NCI-H1694 treated with DMSO at 0.1 percent for 48 hours (cell line): ENCODE results near the gene ESYT2.

ENCODE experiments used
- DNase-seq: peaks from one replicate; lab custom pipeline; 2025; lab: John Stamatoyannopoulos, UW

Gene ESYT2

DNA sequence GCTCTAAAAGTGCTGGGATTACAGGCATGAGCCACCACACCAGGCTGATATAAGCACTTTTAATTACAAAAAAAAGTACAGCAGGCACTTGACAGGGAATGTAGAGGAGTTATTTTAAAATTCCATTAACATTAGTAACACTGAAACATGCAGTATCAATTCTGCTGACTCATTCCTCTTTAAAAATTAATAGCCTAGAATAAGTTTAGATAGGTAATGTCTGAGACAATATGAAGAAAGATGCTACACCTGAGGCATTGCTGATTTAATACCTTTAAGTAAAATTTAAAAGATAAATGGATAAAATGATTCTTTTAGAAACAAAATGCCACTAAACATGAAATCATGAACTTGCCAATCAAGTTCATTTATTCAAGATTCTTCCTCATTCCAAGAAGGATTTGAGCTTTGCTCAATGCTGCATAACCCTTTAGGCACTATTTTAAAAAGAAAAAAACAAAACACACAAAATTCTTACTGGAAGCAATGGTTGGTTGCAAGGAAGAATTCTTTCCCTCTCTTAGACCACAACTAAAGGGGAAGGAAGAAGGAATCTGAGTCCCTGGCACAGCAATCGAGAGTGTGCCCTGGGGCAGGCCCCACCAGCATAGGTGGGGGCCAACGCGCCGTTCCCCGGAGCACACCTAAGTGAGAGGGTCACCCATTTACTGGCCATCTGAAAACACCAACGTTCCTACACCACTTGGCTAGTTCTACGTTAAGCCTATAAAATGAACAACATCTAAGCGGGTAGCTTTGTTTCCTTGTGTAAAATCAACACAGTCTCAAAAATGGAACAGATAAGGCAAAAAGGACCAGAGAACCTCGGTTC, 26.6 kb downstream of the ESYT2 start:
- DNase-seq = no peak

DNA sequence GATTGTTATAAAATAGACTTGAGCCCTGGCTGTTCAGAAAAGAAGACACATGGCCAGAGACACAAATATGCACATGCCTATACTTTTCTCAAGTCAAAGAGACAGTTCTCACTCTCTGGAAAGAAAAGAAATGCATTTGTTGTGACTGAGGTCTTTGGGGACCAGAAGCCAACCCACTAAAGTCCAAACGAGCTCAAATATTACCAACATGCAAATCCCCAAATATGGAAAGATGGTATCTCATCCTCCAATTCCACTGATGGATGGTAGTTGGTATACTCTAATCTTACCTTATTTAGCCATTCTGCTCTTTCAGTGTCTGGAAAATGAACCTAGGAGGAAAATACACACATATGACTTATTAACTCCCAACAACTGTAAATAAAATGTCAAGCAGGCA, 30.6 kb downstream of the ESYT2 start:
- DNase-seq = no peak

DNA sequence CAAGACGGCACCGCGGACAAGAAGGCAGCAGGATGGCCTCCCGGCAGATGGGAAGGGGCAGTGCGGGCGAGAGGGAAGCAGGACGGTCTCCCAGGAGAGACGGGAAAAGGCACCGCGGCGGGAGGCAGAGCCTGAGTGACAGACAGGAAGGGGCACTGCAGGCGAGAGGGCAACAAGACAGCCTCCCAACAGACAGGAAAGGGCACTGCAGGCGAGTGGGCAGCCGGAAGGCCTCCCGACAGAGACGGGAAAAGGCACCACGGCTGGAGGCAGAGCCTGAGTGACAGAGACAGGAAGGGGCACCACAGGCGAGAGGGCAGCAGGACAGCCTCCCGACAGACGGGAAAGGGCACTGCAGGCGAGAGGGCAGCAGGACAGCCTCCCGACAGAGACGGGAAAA, 32.6 kb downstream of the ESYT2 start:
- DNase-seq = no peak

DNA sequence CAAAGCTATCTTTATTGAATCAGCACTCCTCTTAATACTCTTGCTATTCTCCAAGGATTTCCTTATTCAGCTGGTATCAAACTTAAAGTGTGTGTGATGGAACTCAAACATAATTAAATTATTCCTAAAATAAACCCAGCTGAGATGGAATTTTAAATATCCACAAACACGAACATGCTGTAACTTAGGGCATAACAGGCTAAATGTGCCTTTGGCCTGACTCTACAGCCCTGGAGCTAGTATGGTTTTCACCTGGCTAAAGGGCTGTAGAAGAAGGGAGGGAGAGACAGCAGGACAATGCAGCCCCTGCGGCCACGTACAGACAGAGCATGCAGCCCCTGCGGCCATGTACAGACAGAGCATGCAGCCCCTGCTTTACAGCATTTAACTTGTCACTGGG, 34.0 kb downstream of the ESYT2 start:
- no peak for DNase-seq

DNA sequence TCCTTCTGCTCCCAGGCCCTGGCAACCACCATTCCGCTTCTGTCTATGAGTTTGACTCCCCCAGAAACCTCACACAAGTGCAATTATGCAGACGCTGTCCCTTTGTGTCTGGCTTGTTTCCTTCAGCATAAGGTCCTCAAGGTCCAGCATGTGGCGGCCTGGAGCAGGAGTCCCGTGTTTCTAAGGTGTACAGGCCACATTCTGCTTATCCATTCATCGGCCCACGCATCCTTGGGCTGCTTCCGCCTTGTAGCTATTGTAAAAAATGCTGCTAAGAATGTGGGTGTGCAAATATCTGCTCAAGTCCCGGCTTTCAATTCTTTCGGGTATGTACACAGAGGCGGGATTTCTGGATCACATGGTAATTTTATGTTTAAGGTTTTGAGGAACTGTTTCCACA, 38.2 kb downstream of the ESYT2 start:
- no peak for DNase-seq

DNA sequence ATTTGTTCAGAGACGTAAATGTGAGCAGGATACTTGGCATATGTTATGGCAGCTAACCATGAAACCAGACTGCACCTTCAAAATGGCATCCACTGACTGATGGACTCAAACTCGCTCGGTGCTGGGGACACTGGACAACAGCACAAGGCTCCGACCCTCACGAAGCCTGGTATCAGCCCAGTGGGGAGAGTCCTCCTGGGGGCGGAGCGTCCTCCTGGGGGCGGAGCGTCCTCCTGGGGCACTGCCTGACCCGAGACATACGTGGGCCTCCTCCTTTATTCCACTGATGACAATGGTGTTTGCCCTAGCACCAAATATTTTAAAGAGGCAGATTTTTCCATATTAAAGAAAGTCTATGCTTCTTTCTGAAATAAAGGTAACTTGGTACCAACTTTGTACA, 39.5 kb downstream of the ESYT2 start:
- DNase-seq = no peak

DNA sequence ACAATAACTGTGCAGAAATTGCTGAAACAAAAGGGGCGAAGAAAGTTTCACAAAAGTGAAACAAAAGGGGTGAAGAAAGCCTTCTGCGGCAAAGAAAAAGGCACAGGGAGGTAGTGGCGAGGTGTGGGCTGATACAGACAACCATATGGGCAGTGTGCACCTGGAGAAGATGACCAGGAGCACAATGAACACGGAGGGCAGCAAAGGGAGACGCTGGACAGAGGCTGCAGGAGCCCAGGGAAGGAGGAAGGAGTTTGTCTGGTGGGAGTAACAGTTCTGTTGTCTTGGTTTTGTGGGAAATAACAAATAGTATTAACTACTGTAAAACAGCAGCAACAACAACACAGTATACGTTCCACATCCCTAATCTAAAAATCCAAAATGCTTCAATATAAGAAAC, 42.4 kb downstream of the ESYT2 start:
- DNase-seq = no peak

DNA sequence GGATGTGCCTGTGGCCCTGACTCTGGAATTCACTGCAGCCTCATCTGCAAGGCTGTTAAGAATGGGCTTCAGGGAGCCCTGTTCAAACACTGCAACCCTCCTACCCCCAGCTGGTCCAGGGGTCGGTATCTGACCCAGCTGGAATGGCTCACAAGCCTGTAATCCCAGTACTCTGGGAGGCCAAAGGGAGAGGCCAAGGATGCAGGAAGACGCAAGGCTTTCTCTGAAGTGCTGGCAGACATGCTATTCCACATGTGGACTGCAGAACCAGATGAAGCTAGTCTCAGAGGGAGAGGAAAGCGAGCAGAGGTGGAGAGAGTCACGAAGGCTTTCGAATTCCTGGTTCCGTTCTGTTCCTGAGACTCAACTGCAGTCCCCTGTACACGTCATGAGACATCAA, 45.0 kb downstream of the ESYT2 start:
- DNase-seq = no peak

DNA sequence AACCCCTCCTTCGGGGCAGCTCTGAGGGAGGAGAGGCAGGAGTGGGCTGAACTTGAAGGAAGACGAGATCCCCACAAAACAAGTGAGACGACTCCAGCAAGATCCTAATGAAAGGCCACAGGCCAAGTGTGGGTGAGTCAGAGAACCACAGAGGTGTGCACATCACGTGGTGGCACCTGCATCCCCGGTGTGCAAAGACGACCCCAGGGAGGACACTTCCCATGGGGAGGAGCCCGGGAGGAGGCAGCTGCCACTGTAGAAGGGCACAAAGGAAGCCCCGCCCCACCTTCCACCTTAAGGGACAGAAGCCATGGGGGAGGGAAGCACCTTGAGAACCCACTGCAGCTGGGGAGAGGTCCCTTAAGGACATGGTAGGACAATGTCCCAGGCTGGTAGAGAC, 45.7 kb downstream of the ESYT2 start:
- no peak for DNase-seq

DNA sequence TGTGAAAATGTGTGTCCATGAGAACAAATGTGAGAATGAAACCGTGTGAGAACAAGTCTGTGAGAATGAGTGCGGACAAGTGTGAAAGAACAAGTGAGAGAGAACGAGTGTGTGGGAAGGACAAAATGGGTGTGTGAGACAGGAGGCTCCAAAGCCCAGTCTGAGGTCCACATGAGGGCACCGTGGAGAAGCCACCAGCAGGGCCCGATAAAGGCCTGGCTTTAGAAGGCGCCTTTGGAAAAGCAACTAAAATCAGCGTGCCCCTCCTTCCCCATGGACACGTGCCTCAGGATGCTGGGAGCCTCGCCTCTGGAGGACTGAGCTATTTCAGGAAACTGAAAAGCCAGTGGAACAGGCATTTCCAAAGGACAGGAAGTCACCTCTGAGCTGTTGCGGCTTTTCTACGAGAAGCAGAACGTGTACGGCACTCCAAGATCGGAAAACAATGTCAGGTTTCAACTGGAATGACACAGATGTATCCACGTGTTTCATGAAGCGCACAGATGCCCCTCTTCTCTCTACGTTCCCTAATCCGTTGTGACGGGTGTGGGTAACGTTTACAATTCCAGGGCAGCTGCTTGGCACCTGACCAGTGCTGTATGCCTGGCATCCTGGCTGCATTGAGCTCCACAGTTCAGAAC, 46.4 kb downstream of the ESYT2 start:
- no peak for DNase-seq

DNA sequence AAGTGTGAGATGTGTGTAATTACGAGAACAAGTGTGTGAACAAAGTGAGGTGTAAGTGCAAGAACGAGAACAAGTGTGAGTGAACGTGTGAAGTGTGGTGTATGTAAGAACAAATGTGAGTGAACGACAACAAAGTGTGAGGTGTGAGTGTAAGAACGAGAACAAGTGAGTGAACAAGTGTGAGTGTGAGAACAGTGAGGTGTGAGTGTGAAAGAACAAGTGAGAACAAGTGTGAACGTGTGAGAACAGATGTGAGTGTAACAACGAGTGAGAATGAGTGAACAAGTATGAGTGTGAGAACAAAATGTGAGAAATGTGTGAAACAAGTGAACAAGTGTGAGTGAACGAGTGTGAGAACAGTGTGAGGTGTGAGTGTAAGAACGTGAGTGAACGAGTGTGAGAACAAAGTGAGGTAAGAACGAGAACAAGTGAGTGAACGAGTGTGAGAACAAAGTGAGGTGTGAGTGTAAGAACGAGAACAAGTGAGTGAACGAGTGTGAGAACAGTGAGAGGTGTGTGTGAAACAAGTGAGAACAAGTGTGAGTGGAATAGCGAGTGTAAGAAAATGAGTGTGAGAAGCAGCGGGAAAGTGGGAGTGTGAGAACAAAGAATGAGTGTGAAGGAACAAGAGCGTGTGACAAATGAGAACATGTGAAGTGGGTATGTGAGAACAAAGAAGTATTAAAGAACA, 47.2 kb downstream of the ESYT2 start:
- DNase-seq = no peak

DNA sequence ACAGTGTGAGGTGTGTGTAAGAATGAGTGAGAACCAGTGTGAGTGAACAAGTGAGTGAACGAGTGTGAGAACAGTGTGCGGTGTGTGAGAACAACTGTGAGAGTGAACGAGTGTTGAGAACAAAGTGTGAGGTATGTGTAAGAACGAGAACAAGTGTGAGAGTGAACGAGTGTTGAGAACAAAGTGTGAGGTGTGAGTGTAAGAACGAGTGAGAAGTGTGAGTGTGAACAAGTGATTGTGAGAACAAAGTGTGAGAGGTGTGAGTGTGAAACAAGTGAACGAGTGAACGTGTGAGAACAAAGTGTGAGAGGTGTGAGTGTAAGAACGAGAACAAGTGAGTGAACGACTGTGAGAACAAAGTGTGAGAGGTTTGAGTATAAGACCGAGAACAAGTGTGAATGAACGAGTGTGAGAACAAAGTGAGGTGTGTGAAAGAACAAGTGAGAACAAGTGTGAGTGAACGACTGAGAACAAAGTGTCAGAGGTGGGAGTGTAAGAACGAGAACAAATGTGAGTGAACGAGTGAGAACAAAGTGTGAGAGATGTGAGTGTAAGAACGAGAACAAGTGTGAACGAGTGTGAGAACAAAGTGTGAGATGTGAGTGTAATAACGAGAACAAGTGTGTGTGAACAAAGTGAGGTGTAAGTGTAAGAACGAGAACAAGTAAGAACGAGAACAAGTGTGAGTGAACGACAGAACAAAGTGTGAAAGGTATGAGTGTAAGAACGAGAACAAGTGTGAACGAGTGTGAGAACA, 47.9 kb downstream of the ESYT2 start:
- DNase-seq = no peak

DNA sequence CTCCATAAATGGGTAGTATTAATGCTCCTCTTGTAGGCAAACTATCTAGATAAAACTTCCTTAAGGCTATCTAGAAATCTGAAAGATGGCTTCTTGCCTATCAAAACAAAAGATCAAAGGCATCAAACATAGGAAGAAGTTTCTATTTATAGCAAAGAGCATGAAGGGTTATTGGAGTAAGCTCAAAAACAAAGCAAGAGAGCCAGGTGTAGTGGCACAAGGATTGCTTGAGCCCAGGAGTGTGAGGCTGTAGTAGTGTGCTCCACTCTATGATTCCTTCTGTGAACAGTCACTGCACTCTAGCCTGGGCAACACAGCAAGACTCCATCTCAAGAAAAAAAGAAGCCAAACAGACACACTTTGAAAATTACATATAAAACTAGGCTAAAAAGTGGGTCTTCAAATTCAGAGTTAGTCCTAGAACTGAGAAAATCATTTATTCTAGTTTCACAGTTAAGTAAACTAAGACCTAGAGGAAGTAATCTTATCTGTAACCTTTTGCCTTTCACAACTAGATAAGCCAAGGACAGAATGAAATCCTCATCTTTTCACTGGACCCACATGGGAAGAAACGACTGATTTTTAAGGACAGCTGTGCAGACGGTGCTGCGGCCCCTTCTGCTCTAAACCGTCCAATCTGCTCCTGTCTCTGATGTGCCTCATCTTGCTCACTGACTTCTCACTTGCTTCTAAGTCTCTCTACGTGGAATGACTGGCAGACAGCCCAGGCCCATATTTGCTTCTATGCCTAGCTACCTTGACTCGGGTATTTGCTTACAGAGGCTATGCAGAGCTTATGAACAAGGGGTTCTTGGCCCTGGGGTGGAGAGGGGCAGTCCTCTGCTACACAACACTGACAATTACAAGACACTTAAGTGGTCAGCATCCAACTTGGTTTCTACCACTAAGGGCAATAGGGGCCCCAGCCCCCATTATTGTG, 50.0 kb downstream of the ESYT2 start:
- DNase-seq = no peak

DNA sequence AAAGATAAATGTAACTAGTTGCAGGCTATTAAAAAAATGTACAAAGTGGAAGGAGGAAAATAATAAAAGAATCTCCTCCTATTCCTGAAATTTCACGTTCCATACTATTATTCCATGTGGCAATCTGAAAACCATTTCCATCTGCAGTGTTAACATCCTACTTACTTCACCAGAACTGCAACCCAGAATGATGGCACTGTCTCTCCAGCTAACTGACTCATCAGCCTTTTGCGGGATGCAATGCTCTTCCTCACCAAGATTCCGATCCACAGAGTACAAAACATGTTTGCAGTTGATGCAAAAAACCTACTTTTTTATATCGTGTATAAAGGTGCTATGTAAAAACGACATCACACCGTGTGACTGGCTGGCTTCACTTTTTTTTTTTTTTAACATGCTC, 50.8 kb downstream of the ESYT2 start:
- no peak for DNase-seq

DNA sequence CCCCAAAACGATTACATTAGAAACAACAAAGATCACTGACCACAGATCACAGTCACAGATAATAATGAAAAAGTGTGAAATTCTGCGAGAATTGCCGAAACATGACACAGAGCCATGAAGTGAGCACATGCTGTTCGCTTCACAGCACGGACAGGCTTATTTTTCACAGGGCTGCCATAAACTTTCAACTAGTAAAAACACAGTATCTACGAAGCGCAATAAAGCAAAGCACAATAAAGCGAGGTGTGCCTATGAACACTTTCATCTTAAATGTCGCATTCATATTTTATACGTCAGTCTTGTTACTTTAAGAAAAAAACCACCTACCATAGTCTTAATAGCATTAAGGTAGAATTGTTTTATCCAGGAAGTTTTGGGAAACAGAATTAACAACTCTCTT, 51.5 kb downstream of the ESYT2 start:
- no peak for DNase-seq

DNA sequence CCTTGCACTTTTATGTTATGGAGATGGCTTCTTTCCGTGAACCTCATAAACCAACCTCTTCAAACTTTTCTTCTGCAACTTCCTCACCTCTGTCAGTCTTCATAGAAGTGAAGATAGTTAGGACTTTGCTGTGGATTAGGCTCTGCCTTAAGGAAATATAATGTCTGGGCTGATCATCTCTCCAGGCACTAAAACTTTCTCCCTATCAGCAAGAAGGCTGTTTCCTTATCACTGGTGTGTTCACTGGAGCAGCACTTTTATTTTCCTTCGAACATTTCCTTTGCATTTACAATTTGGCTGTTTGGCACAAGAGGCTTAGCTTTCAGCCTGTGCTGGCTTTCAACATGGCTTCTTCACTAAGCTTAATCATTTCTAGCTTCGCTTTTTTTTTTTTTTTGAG, 52.8 kb downstream of the ESYT2 start:
- DNase-seq = no peak

DNA sequence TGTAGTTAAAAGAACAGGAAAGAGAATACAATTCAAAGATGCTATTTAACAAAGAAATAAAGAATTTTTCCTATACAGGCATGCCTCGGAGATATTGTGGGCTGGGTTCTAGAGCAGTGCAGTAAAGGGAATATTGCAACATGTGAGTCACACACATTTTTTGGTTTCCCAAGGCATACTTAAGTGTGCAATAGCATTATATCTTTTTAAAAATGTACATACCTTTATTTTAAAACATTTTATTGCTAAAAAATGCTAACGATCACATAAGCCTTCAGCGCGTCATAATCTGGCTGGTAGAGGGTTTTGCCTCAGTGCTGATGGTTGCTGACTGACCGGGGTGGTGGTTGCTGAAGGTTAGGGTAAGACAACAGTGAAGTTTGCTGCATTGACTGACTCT, 54.4 kb downstream of the ESYT2 start:
- no peak for DNase-seq

DNA sequence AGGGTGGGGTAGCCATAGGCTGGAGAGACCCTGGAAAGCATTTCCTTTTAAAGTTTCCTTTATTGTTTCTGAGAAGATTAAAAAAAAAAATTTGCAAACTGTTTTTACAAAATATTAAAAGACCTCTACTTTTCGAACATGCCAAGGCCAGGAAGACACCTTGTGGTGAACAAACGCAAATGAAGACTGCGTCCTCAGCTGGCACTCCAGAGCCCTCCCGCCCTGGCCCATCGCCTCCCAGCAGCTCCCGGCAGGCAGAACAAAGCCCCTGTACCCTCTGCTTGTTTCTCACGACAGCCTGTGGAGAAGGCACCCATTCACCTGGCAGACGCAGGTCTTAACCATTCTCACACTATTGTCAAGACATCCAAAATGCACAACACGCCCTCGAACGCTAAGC, 56.4 kb downstream of the ESYT2 start:
- no peak for DNase-seq

DNA sequence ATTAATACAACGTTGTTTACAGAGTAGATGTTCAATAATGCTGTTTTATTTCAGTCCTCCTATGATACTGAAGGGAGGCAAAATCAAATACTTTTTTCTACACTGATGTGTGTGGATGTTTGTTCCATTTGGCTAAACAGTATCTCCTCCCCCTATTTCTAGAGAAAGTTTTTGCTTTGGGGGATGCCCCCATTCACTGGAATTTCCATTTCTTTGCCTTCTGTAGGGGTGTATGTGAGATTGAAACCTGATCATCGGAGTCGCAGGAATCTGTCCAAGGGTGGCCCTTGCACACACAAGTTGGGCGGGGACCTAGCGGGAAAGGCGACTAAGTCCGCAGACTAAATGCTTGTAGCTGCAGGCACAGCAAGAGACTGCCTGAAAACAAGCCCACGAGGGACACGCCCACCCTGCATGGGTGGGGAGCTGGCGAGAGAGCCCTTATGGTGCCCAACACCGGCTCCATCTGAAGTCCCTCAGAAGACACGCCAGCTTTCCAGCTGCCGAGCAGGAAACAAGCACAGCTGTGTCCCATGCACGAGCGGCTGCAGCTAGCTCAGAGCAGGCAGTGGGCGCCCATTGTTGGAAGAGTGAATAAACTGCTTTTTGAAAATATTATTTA, 58.0 kb downstream of the ESYT2 start:
- DNase-seq = no peak

DNA sequence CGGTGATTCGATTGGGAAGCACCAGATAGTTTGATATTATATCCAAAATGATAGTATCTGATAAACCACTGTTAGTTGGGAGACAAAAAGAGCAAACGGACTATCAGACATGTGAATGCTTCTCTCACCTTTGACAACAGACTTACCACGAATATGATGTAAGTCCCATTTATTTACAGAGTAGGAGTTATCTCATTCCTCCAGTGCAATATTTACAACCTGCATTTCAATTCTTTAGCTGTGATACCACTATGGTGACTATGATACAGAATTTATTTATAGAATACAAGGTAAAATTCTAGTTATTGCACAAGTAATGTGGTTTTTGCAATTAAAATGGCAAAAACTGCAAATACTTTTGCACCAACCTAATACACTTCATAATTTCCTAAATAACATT, 61.6 kb downstream of the ESYT2 start:
- DNase-seq = no peak
